ENCODE results near the gene PCDHB15.

Gene PCDHB15

DNA sequence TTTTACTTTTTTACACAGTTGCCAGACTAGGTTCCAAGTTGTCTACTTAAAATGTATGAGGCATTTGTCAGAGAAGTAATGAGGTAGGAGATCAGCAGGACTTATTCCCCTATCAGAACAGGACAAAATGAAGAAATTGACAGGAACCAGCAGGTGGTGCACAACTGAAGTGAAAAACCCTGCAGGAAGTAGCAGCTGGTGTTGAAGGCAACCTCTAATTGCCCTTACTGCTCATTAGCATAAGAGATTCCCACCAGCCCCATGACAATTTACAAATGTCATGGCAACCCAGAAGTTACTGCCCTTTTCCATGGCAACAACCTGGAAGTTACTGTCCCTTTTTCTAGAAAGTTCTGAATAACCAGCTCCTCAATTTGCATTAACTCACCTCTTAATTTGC is 5.4 kb downstream of the PCDHB15 start:
- TF ChIP-seq, protein P1, sequence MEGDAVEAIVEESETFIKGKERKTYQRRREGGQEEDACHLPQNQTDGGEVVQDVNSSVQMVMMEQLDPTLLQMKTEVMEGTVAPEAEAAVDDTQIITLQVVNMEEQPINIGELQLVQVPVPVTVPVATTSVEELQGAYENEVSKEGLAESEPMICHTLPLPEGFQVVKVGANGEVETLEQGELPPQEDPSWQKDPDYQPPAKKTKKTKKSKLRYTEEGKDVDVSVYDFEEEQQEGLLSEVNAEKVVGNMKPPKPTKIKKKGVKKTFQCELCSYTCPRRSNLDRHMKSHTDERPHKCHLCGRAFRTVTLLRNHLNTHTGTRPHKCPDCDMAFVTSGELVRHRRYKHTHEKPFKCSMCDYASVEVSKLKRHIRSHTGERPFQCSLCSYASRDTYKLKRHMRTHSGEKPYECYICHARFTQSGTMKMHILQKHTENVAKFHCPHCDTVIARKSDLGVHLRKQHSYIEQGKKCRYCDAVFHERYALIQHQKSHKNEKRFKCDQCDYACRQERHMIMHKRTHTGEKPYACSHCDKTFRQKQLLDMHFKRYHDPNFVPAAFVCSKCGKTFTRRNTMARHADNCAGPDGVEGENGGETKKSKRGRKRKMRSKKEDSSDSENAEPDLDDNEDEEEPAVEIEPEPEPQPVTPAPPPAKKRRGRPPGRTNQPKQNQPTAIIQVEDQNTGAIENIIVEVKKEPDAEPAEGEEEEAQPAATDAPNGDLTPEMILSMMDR (IDR thresholded peaks at IDR 0.05; ENCODE audit: control extremely low read depth, extremely low read depth, low read depth, missing control alignments) = no peak
- POLR2A ChIA-PET = no interaction called here
- CTCF ChIA-PET = interaction anchor here (1.1 kb wide), 1 partner anchor 12 kb away, joined by 4 read pairs; no protein-coding TSS in a partner anchor
- DNase-seq (ENCODE audit: extremely low spot score) = no peak

DNA sequence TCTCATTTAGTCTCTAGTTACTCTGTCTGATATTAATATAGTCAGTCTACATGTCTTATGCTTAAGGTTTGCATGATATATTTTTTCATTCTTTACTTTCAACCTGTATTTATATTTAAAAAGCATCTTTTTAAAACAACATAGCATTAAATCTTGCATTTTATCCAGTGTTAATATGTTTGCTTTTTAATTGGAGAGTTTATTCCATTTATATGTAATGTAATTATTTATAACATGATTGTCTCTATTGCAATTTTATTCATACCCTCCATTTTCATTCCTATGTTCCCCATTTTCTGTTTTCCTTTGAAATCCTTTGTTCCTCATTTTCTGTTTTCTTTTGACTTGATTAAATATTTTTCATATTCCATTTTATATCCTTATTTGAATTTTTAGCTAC is 13.3 kb downstream of the PCDHB15 start:
- ChIA-PET POLR2A (no interaction called here), CTCF (no interaction called here)
- DNase-seq (ENCODE audit: extremely low spot score) = no peak
- TF ChIP-seq, protein P1 (IDR thresholded peaks at IDR 0.05; ENCODE audit: control extremely low read depth, extremely low read depth, low read depth, missing control alignments) = no peak

DNA sequence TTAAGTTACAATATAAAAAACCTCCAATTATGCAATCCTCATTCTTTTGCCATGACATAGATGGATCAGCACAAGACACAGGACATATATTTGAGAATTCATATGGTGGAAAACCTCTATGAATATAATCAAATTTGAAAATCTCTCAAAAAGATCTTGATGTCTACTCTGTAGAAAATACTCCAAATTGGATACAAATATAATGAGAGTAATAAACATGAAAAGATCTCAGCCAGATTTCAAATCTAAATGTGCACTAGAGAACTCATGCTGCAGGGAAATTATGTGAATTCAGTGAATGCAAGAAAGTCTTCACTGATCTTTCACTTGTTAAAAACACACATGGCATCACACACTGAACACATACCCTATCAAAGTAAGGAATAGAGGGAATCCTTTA is 13.8 kb downstream of the PCDHB15 start:
- TF ChIP-seq, protein P1 (IDR thresholded peaks at IDR 0.05; ENCODE audit: control extremely low read depth, extremely low read depth, low read depth, missing control alignments) = no peak
- CTCF ChIA-PET = no interaction called here
- POLR2A ChIA-PET = no interaction called here
- no peak for DNase-seq (ENCODE audit: extremely low spot score)

DNA sequence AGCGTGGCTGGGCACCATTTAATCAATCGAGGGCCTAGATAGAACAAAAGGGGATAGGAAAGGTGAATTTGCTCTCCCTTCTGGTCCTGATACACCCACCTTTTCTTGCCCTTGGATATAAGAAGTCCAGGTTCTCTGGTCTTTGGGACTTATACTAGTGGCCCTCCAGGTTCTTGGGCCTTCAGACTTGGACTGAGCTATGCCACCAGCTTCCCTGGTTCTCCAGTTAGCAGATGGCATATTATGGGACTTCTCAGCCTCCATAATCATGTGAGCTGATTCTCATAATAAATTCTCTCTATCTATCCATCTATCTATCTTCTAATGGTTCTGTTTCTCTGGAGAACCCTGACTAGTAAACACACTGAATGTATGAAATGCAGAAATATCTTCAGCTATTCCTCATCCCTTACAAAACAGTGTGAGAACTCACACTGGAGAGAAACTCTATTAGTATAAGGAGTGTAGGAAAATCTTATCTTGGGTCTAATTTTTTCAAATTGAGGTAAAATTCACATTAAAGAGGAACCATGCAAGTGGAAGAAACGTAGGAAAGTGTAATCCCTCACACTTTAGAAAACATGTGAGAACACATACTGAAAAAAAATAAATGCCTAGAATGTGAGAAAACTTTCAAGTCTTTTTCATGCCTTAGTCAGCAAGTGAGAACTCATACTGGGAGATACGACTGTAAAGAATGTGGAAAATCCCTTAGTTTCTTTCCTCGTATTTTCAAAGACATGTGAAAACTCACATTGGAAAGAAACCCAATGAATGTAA is 15.5 kb downstream of the PCDHB15 start:
- DNase-seq (ENCODE audit: extremely low spot score) = no peak
- POLR2A ChIA-PET = no interaction called here
- CTCF ChIA-PET = no interaction called here
- TF ChIP-seq, protein P1 (IDR thresholded peaks at IDR 0.05; ENCODE audit: control extremely low read depth, extremely low read depth, low read depth, missing control alignments) = no peak

DNA sequence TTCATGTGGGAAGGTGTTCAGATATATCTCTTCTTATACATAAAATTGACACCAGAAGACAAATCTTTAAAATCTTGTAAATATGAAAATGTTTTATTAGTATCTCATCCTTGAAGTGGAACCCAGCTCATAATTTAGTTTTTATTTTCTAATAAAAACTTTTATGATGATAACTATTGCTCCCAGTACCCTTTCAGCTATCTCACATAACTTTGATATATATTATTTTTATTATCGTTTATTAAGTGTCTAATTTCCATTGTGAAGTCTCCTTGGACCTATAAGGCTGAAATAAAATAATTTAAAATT is 16.0 kb downstream of the PCDHB15 start:
- ChIA-PET POLR2A (no interaction called here), CTCF (no interaction called here)
- TF ChIP-seq, protein P1 (IDR thresholded peaks at IDR 0.05; ENCODE audit: control extremely low read depth, extremely low read depth, low read depth, missing control alignments) = no peak
- DNase-seq (ENCODE audit: extremely low spot score) = no peak

DNA sequence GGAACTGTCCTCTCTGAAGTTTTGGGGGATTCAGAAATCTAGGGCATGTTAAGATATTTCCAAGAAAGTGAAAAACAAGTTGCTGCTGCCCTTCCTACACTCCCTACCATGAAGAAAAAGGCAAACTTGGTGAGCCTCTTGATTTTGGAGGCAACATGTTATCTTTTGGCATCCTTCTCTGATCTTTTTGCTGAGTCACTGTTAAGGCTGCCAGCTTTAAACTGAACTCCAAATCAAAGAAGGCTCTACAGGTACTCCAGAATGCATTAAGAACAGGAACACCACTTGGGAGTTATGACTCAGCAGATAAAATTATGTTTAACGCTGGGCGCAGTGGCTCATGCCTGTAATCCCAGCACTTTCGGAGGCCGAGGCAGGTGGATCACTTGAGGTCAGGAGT is 24.0 kb downstream of the PCDHB15 start:
- ChIA-PET CTCF (no interaction called here), POLR2A (no interaction called here)
- DNase-seq (ENCODE audit: extremely low spot score) = no peak
- TF ChIP-seq, protein P1 (IDR thresholded peaks at IDR 0.05; ENCODE audit: control extremely low read depth, extremely low read depth, low read depth, missing control alignments) = no peak

Data from GM10248 (cell line).